ENCODE measurements around the gene SNX15. TPM values are rescaled to one million over a fixed set of nuclear protein-coding genes. Genes with fewer than 3 reads are reported as not detected.
A peak's percentile ranks its signal among the peaks of the same experiment; 100 is the strongest.
"Not testable (repeated sequence)": the region's sequence is repeated elsewhere in the genome, so short reads cannot be mapped to it uniquely, and the experiment has no call there.

SNX15 gene
- total RNA-seq, 2 experiments from 2014 or later: 15.4 to 15.9 TPM

DNA sequence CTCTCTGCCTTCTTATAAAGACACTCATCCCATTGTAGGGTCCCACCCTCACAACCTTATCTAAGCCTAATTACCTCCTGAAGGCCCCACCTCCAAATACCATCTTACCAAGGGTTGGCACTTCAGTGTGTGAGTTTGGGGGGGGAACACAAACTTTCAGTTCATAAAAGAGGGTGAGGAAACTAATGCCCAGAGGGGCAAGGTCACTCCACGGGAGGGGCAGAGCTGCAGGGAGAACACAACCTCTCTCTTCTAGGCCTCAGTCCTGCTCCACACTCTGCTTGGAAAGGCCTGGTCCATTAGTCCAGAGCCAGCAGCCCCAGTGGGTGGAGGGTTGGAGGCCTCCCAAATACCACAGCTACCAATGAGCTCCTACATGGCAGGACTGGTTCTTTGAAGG lies 27.8 kb upstream of the SNX15 start:
- Mint-ChIP-seq H3K27ac (no peak overlapping the region), H3K9me3 (no peaks in the 10 kb centered on the region), H3K27me3 (no peaks in the 10 kb centered on the region), H3K4me3 (no peak overlapping the region), H3K4me1 (ENCODE audit: low read depth) (peaks cover 13% of the 10 kb centered on the region), H3K36me3 (no peaks in the 10 kb centered on the region)
- ChIA-PET POLR2A (interaction anchor here (0.6 to 1.2 kb wide), 2 partner anchors 220 to 221 kb away, joined by 3 read pairs; partner anchors contain the start of gene SF1), CTCF (interaction anchor here (5.9 kb wide), 1 partner anchor 14 kb away, joined by 31 read pairs; the partner anchor contains the start of gene ARL2)
- intact Hi-C loops (cut with micrococcal nuclease): no loop called here
- DNase-seq: no peak

DNA sequence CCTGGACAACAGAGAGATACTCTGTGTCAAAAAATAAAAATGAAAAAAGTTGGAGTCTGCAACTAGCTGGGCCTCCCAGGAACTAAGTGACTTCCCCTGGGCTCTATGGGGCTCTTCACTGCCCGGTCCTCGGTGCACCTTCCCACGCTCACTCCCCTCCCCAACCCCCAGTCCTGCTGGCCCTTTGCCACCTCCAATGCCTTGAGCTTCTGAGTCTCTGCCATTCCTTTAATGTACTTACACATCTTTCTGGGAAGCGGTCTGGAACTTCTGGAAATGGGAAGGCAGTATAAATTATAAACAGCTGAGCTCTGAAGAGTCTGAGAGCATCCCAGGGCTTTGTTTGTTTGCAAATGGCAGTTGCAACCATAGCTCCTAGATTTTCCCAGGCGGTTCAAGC lies 24.5 kb upstream of the SNX15 start:
- Mint-ChIP-seq H3K36me3 (no peaks in the 10 kb centered on the region), H3K4me1 (ENCODE audit: low read depth) (peaks cover 11% of the 10 kb centered on the region), H3K4me3 (no peak overlapping the region), H3K9me3 (no peaks in the 10 kb centered on the region), H3K27ac (no peak overlapping the region), H3K27me3 (no peaks in the 10 kb centered on the region)
- ChIA-PET POLR2A (no interaction called here), CTCF (interaction anchor here (1.4 to 1.5 kb wide), 2 partner anchors 10 to 12 kb away, joined by 3 to 6 read pairs; partner anchors contain the start of gene ARL2)
- intact Hi-C loops (cut with micrococcal nuclease): no loop called here
- no peak for DNase-seq

DNA sequence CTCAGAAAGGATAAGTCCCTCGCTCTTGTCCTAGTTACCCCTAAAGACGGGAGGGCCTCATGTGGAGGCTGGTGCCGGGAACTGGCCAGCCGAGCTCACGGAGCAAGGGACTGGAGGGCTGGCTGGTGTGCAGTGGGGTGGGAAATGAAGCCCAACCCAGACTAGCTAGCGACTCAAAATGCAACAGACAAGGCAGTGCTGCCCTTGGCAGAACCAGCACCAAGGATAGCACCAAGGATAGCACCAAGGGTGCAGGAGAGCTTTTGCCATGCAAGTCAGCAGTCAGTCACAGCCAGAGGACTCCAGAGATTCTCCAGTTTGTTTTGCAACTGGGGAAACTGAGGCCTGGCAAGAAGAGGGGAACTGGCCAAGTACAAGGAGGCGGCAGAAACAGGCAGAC lies 24.0 kb upstream of the SNX15 start:
- intact Hi-C loops (cut with micrococcal nuclease): no loop called here
- H3K36me3 Mint-ChIP-seq: no peaks in the 10 kb centered on the region
- H3K27ac Mint-ChIP-seq: no peak overlapping the region
- H3K9me3 Mint-ChIP-seq: no peaks in the 10 kb centered on the region
- CTCF ChIA-PET: interaction anchor here (1.4 to 1.5 kb wide), 2 partner anchors 10 to 11 kb away, joined by 3 to 6 read pairs; partner anchors contain the start of gene ARL2
- POLR2A ChIA-PET: no interaction called here
- peaks cover 8% of the 10 kb centered on the region for H3K4me1 Mint-ChIP-seq (ENCODE audit: low read depth)
- H3K27me3 Mint-ChIP-seq: no peaks in the 10 kb centered on the region
- H3K4me3 Mint-ChIP-seq: no peak overlapping the region
- DNase-seq: no peak

DNA sequence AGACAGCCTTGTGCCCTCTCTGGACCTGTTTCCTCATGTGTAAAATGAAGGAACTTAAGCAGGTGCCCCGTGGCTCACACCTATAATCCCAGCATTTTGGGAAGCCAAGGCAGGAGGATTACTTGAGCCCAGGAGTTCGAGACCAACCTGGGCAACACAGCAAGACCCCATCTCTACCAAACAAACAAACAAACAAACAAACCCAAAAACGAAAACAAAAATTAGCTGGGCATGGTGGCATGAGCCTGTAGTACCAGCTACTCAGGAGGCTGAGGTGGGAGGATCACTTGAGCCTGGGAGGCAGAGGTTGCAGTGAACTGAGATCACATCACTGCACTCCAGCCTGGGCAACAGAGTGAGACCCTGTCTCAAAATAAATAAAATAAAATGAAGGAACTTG lies 23.3 kb upstream of the SNX15 start:
- H3K36me3 Mint-ChIP-seq; H3K27ac Mint-ChIP-seq; H3K9me3 Mint-ChIP-seq; intact Hi-C loops (cut with micrococcal nuclease); POLR2A ChIA-PET; H3K4me3 Mint-ChIP-seq; H3K27me3 Mint-ChIP-seq; H3K4me1 Mint-ChIP-seq (ENCODE audit: low read depth); DNase-seq: not testable (repeated sequence)
- CTCF ChIA-PET: interaction anchor here (1.4 kb wide), 1 partner anchor 9 kb away, joined by 3 read pairs; no protein-coding TSS in a partner anchor

DNA sequence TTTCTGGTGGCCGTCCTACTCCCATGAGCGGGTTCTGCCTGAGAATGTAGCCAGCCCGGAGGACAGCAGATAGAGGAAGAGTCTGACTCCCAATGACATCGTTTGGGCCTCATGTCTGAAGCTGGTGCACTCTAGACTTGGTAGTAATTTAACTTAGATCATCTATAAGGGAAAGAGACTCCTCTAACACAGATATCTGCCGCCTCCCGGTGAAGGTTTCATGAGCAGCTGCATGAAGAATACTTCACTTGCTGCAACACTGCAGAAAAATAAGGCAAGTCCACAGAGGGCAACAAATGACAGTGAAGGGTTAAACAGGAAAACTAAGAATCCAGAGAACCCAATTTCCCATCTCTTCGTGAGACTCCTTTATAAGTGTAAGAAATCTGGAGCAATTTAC lies 19.2 kb upstream of the SNX15 start:
- Mint-ChIP-seq H3K27me3 (no peaks in the 10 kb centered on the region), H3K27ac (no peak overlapping the region), H3K4me1 (ENCODE audit: low read depth) (peaks cover 1% of the 10 kb centered on the region), H3K36me3 (no peaks in the 10 kb centered on the region), H3K9me3 (no peaks in the 10 kb centered on the region), H3K4me3 (no peak overlapping the region)
- CTCF ChIA-PET: no interaction called here
- DNase-seq: no peak
- intact Hi-C loops (cut with micrococcal nuclease): no loop called here
- POLR2A ChIA-PET: interaction anchor here (0.7 kb wide), 1 partner anchor 41 kb away, joined by 3 read pairs; no protein-coding TSS in a partner anchor

DNA sequence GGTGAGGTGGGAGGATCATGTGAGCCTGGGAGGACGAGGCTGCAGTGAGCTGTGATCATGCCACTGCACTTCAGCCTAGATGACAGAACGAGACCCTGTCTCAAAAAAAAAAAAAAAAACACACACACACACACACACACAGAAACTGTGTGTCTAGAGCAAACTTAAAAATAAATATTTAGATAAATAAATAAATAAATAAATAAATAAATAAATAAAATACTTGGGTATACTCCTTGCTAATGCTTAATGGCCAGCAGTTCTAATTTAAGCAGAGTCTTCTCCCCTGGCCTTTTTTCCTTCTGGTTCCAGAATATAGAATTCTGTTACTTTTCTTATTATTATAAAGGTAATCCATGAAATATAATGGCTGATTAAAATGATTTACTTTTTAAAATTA lies 18.4 kb upstream of the SNX15 start:
- POLR2A ChIA-PET: interaction anchor here (0.6 kb wide), 1 partner anchor 326 kb away, joined by 4 read pairs; no protein-coding TSS in a partner anchor

DNA sequence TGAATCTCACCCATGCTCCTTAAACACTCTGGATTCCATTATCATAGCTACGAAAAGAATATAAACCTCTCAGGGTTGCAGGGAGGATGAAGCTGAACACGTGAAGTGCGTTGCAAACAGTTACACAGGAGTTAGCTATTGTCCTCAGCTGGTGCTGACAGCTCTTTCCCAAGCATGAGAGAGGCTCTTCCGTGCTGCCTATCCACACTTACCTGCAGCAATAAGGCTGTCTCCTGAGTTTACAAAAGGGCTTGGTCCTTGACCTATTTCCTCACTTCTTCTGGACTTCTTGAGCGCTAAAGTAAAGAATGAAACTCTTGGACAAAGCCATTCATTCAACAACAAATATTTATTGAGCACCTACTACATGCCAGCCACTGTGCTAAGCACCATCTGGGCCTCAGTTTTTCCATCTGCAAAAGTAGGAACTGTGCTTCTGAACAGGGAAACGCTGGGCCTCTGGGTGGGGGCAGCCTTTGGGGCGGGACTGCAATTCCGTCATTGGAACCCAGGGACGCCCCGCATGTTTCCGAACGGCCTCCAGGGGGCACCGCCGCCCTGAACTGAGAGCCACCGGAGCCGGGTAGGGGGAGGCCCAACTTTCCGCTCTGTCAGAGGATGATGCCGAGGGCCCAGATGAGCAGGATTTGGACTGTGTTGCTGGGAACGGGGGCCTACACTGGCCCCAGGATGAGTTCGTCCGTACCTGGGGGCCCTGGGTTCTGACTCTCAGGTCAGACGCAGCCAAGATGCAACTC lies 13.9 kb upstream of the SNX15 start:
- no peaks in the 10 kb centered on the region for H3K27me3 Mint-ChIP-seq
- peaks cover 10% of the 10 kb centered on the region for H3K36me3 Mint-ChIP-seq
- CTCF ChIA-PET: interaction anchor here (0.6 to 6.0 kb wide), 37 partner anchors 10 to 302 kb away, joined by 3 to 59 read pairs (median 4); partner anchors contain the start of genes BATF2, CDC42BPG, CDC42EP2 and CDCA5
- H3K27ac Mint-ChIP-seq: peak overlapping the region; percentile 98
- peak overlapping the region; percentile 87 for H3K4me3 Mint-ChIP-seq
- intact Hi-C loops (cut with micrococcal nuclease): loop anchor here (1.0 to 5.0 kb wide), 5 partner anchors 14 to 104 kb away; partner anchors contain the start of genes CDCA5, SNX15, ZFPL1 and ZNHIT2
- POLR2A ChIA-PET: interaction anchor here (0.9 to 3.2 kb wide), 12 partner anchors 9 to 154 kb away, joined by 3 to 13 read pairs (median 4); partner anchors contain the start of genes FAU, MAJIN, MRPL49 and PPP2R5B
- no peaks in the 10 kb centered on the region for H3K9me3 Mint-ChIP-seq
- peaks cover 25% of the 10 kb centered on the region for H3K4me1 Mint-ChIP-seq (ENCODE audit: low read depth)
- peak; percentile 96 for DNase-seq

More for the DNA sequence above, 18.4 kb upstream of the SNX15 start:
- Mint-ChIP-seq H3K27me3 (no peaks in the 10 kb centered on the region), H3K9me3 (no peaks in the 10 kb centered on the region), H3K4me3 (no peak overlapping the region), H3K27ac (no peak overlapping the region), H3K4me1 (ENCODE audit: low read depth) (peaks cover 7% of the 10 kb centered on the region), H3K36me3 (no peaks in the 10 kb centered on the region)
- CTCF ChIA-PET: interaction anchor here (0.6 kb wide), 1 partner anchor 85 kb away, joined by 3 read pairs; no protein-coding TSS in a partner anchor
- intact Hi-C loops (cut with micrococcal nuclease): no loop called here
- DNase-seq: no peak

DNA sequence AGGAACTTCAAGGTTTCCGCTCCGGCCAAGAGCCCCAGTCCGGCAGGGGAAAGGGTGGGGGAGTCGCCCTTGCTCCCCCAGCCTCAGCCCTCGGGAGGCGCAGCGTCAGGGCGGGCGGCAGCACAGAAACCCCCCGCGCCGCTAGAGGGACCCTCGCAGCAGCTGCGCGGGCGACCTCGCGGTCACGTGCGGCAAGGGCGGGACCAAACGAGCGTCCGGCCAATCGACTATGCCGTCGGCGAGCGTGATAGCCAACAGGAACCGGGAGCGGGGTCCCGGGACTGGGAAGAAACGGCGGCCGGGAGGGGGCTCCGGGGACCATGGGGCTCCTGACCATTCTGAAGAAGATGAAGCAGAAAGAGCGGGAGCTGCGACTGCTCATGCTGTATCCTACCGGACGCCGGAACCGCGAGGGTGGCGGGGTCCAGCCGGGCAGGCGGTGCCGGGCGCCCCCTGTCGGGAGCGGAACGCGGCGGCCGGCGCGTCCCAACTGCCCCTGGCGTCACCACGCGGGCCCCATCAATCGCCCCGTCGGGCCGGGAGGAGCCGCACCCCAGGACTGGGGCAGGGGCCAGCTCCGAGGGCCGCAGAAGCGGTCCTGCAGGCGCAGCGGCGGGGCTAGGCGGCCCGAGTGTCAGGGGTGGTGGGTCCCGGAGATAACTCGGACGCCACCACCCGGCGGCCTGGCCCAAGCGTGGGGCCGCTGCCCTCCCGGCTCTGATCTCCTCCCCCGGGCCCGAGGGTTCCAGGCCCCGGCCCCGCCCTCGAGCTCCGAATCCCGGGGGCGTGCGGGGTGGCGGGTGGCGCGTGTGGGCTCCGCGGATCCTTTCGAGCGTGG lies 13.1 kb upstream of the SNX15 start, which contains the start of gene ARL2:
Gene ARL2 (plus strand): TSS at position 273 of the 838 bp plus-strand sequence. CDS start 48 bp downstream, at position 321.
- POLR2A ChIA-PET: interaction anchor here (1.0 to 3.2 kb wide), 13 partner anchors 8 to 203 kb away, joined by 3 to 13 read pairs (median 5); partner anchors contain the start of genes FAU, MAJIN, MEN1 and MRPL49
- intact Hi-C loops (cut with micrococcal nuclease): loop anchor here (1.0 to 5.0 kb wide), 8 partner anchors 13 to 167 kb away; partner anchors contain the start of genes ATG2A, CDCA5, PPP2R5B and SNX15
- no peaks in the 10 kb centered on the region for H3K9me3 Mint-ChIP-seq
- no peaks in the 10 kb centered on the region for H3K27me3 Mint-ChIP-seq
- peak within 1 kb of the TSS; percentile 87 for H3K4me3 Mint-ChIP-seq
- H3K4me1 Mint-ChIP-seq (ENCODE audit: low read depth): peaks cover 25% of the 10 kb centered on the region
- peaks cover 11% of the 10 kb centered on the region for H3K36me3 Mint-ChIP-seq
- H3K27ac Mint-ChIP-seq: peak within 1 kb of the TSS; percentile 98
- CTCF ChIA-PET: interaction anchor here (0.6 to 6.0 kb wide), 44 partner anchors 11 to 517 kb away, joined by 3 to 59 read pairs (median 4); partner anchors contain the start of genes BATF2, CDC42BPG, CDCA5 and EHD1
- DNase-seq: peak; percentile 89

DNA sequence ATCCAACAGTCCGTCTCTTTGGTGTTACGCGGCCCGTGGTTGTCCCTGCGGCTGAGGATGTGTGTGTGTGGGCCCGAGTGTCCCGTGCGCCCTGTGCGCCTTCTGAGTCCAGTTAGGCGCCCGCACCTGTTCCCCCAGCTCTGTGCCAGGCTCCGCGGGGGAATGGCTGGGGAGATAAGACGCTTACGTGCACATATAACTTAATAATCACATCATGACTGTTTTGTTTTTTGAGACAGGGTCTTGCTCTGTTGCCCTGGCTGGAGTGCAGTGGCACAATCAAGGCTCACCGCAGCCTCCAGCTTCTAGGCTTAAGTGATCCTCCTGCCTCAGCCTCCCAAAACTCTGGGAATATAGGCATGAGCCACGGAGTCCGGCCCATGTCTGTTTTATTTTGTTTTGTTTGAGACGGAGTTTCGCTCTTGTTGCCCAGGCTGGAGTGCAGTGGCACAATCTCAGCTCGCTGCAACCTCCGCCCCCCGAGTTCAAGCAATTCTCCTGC lies 12.5 kb upstream of the SNX15 start:
- no peaks in the 10 kb centered on the region for H3K27me3 Mint-ChIP-seq
- ChIA-PET CTCF (interaction anchor here (0.8 to 6.0 kb wide), 40 partner anchors 12 to 516 kb away, joined by 3 to 59 read pairs (median 4); partner anchors contain the start of genes BATF2, CDC42BPG, CDCA5 and EHD1), POLR2A (interaction anchor here (1.0 to 3.2 kb wide), 12 partner anchors 8 to 204 kb away, joined by 3 to 13 read pairs (median 6); partner anchors contain the start of genes FAU, MEN1, MRPL49 and PPP2R5B)
- H3K27ac Mint-ChIP-seq: peak overlapping the region; percentile 89
- DNase-seq: no peak
- peaks cover 25% of the 10 kb centered on the region for H3K4me1 Mint-ChIP-seq (ENCODE audit: low read depth)
- H3K36me3 Mint-ChIP-seq: peaks cover 11% of the 10 kb centered on the region
- peak overlapping the region; percentile 78 for H3K4me3 Mint-ChIP-seq
- intact Hi-C loops (cut with micrococcal nuclease): loop anchor here (1.0 to 5.0 kb wide), 5 partner anchors 48 to 167 kb away; partner anchors contain the start of genes ATG2A, CDCA5, PPP2R5B and ZFPL1
- H3K9me3 Mint-ChIP-seq: no peaks in the 10 kb centered on the region

DNA sequence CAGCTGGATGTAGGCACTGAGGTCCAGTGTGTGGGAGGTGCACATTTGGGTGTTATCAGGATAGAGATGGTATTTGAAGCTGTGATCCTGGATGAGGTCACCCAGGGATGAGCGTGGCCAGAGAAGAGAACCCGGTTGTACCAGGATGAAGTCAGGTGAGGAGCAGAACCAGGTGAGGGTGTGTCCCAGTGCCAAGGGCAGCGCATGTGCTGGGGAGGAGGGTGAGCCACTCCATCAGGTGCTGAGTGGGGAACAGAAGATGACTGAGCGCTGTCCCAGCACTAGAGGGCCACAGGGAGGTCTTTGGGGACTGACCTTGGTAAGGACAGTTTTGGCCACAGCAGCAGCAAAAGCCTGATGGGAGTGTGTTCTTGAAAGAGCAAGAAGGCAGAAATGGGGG lies 10.5 kb upstream of the SNX15 start:
- Mint-ChIP-seq H3K9me3 (no peaks in the 10 kb centered on the region), H3K4me3 (no peak overlapping the region), H3K4me1 (ENCODE audit: low read depth) (peaks cover 25% of the 10 kb centered on the region), H3K27ac (no peak overlapping the region), H3K27me3 (no peaks in the 10 kb centered on the region), H3K36me3 (peaks cover 11% of the 10 kb centered on the region)
- POLR2A ChIA-PET: no interaction called here
- no peak for DNase-seq
- CTCF ChIA-PET: no interaction called here
- intact Hi-C loops (cut with micrococcal nuclease): no loop called here

DNA sequence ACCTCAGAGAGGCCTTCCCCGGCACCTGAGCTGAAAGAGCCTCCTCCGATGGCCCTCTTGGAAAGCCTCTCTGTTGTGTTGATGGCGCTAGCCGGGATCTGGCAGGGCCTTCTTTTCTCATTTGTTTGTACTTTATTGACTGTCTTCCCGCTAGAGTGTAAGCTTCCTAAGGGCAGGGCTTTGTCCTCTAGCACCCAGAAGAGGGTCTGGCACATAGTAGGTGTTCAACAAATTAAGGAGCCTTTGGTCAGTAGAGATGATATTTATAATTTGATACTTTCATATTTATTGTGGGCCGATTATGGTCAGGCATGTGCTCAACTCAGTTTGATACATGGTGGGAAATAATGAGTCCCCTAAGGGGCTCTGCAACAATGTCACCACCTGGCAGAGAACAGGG lies 9.3 kb upstream of the SNX15 start:
- CTCF ChIA-PET: interaction anchor here (0.5 to 1.4 kb wide), 2 partner anchors 9 to 41 kb away, joined by 3 to 4 read pairs; no protein-coding TSS in a partner anchor
- POLR2A ChIA-PET: no interaction called here
- intact Hi-C loops (cut with micrococcal nuclease): no loop called here
- no peak overlapping the region for H3K4me3 Mint-ChIP-seq
- peaks cover 11% of the 10 kb centered on the region for H3K36me3 Mint-ChIP-seq
- H3K27ac Mint-ChIP-seq: no peak overlapping the region
- H3K9me3 Mint-ChIP-seq: no peaks in the 10 kb centered on the region
- DNase-seq: no peak
- peaks cover 25% of the 10 kb centered on the region for H3K4me1 Mint-ChIP-seq (ENCODE audit: low read depth)
- H3K27me3 Mint-ChIP-seq: no peaks in the 10 kb centered on the region
